NCI-H2081 (cell line): Measurements from ENCODE around the gene HBG2.
"Not testable (repeated sequence)": the region's sequence is repeated elsewhere in the genome, so short reads cannot be mapped to it uniquely, and the experiment has no call there.

Source experiments
- DNase-seq, 2 experiments: peaks; one replicate each; lab custom pipeline; 2025; lab: John Stamatoyannopoulos, UW

HBG2 gene

DNA sequence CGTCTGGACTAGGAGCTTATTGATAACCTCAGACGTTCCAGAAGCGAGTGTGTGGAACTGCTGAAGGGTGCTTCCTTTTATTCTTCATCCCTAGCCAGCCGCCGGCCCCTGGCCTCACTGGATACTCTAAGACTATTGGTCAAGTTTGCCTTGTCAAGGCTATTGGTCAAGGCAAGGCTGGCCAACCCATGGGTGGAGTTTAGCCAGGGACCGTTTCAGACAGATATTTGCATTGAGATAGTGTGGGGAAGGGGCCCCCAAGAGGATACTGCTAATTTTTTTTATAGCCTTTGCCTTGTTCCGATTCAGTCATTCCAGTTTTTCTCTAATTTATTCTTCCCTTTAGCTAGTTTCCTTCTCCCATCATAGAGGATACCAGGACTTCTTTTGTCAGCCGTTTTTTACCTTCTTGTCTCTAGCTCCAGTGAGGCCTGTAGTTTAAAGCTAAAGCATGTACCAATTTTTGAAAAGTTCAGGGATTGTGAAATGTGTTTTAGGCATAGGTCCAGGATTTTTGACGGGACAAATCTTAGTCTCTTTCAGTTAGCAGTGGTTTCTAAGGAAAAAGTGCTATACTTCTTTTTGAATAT is 4.7 kb downstream of the HBG2 start, which contains the start of gene HBG1:
TSS of gene HBG1 (minus strand) at position 51 of the 590 bp plus-strand sequence. CDS start 53 bp downstream, outside the sequence.
- not testable (repeated sequence) for DNase-seq

- DNase-seq = not testable (repeated sequence)
Observed at GRCh38 chr11:5248498-5248897, 6.1 kb downstream of the HBG2 start.

GRCh38 chr11:5247472-5248192 is 6.9 kb downstream of the HBG2 start:
- no peak for DNase-seq

GRCh38 chr11:5246772-5247471 is 7.7 kb downstream of the HBG2 start:
- DNase-seq = no peak

GRCh38 chr11:5245155-5245554 is 9.4 kb downstream of the HBG2 start:
- DNase-seq = no peak

DNA sequence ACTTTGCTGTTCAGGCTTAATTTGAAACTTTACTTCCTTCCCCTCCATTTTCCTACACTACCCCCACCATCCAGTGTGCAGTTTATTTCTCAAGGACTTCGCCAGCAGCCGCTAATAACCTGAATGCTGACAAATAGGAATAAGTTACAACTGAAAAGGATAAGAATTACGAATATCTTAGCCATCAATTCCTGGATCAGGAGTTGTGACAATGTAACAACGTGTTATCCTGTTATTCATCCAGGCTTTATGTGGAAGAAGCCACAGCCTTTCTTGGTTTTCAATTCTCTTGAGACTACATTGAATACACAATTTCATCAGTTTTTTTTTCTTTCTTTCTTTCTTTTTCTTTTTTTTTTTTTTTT is 10.8 kb downstream of the HBG2 start:
- DNase-seq = no peak

DNA sequence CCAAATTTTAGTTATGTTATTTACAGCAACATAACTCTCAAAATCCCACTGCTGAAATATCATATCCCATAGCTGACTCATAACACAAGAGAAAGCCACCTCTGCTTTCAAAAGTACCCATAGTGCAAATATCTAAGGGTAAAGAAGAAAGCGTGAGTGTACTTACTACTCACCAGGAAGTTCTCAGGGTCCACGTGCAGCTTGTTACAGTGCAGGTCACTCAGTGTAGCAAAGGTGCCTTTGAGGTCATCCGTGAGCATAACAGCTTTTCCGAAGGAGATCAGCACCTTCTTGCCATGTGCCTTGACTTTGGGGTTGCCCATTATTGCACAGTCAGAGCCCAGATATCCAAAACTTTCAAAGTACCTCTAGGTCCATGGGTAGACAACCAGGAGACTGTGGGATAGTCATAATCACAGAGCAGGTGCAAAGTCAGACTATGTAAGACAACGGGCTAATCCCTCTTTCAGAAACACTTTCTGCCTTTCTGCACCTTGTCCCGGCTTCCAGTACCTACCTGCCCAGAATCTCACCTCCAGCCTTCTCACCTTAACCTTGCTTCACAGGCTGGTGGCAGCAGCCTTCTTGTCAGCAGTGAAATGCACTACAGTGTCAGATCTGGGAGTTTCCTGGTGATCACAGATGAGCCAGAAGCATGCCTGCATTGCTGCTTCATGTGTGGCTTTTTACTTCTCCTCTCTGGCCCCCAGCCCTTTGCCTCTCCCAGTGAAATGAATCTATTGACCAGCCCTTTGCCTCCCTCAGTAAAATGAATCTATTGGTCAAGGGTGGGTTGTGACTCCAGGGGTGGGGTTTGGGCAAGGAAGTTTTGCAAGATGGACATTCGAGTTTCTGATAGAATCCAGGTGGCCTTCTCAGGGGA is 11.4 kb downstream of the HBG2 start:
- DNase-seq = no peak

DNA sequence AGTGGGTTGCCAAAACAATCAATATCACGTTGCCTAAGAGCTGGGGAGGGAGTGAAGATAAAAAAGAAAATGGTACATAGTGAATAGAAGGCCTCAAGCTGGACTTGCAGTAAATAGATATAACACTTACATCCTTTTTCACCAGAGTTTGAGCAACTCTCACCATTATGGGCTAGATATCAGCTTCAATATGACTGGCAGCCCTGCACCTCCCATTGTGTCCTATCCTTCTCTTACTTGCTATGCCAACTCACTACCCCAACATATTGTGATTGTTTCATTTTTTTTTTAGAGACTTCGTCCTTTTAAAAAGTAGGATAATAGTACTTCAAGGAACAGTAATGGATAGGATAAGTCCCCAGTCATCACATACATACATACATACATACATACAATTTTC is 12.4 kb downstream of the HBG2 start:
- DNase-seq = no peak

DNA sequence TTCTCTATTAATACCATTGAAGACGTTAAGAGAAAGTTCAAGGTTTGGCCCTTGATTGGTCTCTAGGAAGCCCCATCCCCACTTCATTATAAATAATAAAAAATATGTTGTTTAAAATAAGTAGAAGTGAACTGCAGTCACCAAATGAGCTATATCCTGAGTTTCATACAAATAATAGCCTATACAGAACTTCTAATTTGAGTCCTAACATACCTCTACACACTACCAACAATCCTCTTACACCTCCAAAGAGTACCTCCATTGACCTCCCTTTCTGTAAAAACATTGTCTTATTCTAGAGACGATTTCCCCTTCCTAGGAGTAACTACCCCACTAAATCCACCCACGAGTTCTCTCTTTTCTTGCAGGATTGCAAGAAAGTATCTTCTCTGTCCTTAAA is 13.1 kb downstream of the HBG2 start:
- DNase-seq = no peak

GRCh38 chr11:5240458-5240857 is 14.1 kb downstream of the HBG2 start:
- no peak for DNase-seq

DNA sequence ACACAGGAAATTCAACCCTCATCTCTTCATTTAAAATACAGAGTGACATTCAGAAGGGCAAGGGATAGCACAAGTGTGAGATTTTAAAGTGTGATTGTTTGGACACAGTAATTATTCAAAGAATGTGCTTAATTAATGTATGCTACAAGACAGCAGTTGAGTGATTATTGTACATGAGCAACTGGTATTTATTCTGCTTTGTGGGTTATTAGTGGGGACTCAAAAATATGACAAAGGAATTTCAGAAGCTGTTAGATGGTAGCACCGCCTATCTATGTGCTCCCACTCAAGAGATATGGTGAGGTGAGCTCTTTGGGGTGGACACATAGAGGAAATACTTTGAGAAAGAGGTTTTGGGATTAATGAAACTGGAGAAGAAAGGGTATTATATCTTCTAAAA is 14.5 kb downstream of the HBG2 start:
- DNase-seq = no peak

DNA sequence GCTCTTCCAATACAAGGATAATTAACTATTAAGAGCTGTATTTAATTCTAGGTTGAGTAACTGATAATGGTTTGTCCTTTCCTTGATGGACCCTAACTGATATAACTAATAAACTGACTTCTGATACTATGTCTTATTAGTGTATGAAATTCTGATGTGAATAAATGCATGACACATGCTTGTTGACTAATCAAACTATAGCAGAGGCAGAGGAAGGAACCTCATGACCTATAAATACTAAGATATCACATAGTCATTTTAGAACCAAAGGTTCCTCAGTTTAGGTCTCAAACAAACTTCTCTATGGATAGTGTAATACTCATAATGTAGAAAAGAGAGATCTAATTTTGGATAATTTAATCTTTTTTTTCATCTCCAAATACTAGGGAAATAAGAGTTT is 15.5 kb downstream of the HBG2 start:
- DNase-seq = no peak

DNA sequence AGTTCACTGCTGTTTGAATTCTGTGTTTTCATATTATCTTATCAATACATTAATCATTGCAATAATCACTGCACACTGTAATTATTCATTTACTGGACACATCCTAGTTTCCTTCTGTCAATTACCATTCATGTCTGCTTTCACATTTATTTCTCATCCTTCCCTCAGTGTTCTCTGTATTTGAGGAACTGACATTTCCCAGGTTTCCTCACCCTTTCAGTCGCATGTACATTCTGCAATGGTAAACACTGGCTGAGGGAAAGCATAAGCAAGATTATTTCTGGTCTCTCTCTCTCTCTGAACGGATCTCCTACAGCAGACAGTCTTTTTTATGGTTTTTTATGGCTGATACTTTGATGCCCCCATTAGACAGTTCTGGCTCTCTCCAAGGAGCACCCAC is 16.1 kb downstream of the HBG2 start:
- DNase-seq = no peak

- no peak for DNase-seq
Observed at GRCh38 chr11:5237420-5237819, 17.2 kb downstream of the HBG2 start.

GRCh38 chr11:5235364-5236095 is 19.1 kb downstream of the HBG2 start:
- no peak for DNase-seq

- no peak for DNase-seq
Observed at GRCh38 chr11:5234381-5234834, 20.2 kb downstream of the HBG2 start, which contains the start of gene HBD. TSS of gene HBD (minus strand) at chr11:5234483. CDS start at chr11:5234433, 50 bp downstream.

DNA sequence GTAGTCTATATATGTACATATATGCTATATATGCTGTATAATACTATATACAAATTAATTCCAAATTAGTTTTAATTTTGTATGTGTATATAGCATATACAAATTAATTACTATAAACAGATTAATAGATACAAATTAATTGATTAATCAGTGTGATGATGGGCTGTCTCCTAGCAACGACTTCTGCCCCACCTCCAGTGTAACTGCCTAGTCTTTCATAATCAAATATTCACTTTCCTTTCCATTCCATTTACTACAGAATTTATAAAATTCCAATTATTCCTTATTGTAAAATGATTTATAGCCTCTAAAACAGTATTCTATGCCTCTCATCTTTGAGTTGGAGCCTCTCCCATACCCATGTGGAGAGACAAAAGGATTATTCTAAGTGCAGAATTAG is 21.3 kb downstream of the HBG2 start:
- DNase-seq = no peak

DNA sequence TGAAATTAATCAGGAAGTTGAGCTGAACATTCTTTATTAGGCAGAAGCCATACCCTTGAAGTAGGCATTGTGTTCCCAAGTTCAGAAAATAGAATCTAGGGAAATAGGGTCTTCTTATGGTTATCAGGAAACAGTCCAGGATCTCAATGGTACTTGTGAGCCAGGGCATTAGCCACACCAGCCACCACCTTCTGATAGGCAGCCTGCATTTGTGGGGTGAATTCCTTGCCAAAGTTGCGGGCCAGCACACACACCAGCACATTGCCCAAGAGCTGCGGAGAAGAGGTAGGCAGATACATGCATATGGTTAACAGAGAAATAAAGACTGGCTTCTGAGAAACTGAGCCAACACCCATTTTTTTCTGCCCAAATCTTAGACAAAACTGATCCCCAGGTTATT is 21.8 kb downstream of the HBG2 start:
- no peak for DNase-seq

GRCh38 chr11:5232176-5232575 is 22.4 kb downstream of the HBG2 start:
- DNase-seq = no peak

GRCh38 chr11:5231111-5231510 is 23.5 kb downstream of the HBG2 start:
- DNase-seq = no peak

- DNase-seq = no peak
Observed at GRCh38 chr11:5230266-5230665, 24.3 kb downstream of the HBG2 start.
